SJCRH30 (cell line): ENCODE measurements around the gene UBL3. TPM values are rescaled to one million over a fixed set of nuclear protein-coding genes. Genes with fewer than 3 reads are reported as not detected.

Experiments used
- DNase-seq, 2 experiments: peaks; one replicate each; pipeline ENCODE4 v3.0.0-alpha.2; 2015 to 2020
- H3K27ac ChIP-seq: fragments of 250-450 bp; sonication (Bioruptor Pico); 2 replicates; pipeline ENCODE4 v1.5.1; 2020; ENCODE audit warnings: mild to moderate bottlenecking, moderate library complexity
- H3K27me3 ChIP-seq: fragments of 250-450 bp; sonication (Bioruptor Pico); 2 replicates; pipeline ENCODE4 v1.5.1; 2020; ENCODE audit warnings: mild to moderate bottlenecking, moderate library complexity
- H3K36me3 ChIP-seq: fragments of 250-450 bp; sonication (Bioruptor Pico); 2 replicates; pipeline ENCODE4 v1.5.1; 2020; ENCODE audit warnings: mild to moderate bottlenecking, moderate library complexity
- H3K4me1 ChIP-seq: fragments of 250-450 bp; sonication (Bioruptor Pico); 2 replicates; pipeline ENCODE4 v1.5.1; 2020; ENCODE audit warnings: mild to moderate bottlenecking, moderate library complexity
- H3K4me3 ChIP-seq: fragments of 250-450 bp; sonication (Bioruptor Pico); 2 replicates; pipeline ENCODE4 v1.5.1; 2020; ENCODE audit warnings: mild to moderate bottlenecking, moderate library complexity
- H3K9me3 ChIP-seq: fragments of 250-450 bp; sonication (Bioruptor Pico); replicated peaks from 2 replicates; pipeline ENCODE4 v1.5.1; 2020; ENCODE audit warnings: mild to moderate bottlenecking, moderate library complexity
- total RNA-seq: library from RNA; depleted of rRNA; stranded (reverse); fragments of >200 nt; shearing (Covaris generic); gene quantifications from 2 replicates; pipeline ENCODE4 v1.2.3, GENCODE V29; 2014

Gene UBL3
- total RNA-seq, 1 experiment from 2014 or later, result 20.9 TPM

DNA sequence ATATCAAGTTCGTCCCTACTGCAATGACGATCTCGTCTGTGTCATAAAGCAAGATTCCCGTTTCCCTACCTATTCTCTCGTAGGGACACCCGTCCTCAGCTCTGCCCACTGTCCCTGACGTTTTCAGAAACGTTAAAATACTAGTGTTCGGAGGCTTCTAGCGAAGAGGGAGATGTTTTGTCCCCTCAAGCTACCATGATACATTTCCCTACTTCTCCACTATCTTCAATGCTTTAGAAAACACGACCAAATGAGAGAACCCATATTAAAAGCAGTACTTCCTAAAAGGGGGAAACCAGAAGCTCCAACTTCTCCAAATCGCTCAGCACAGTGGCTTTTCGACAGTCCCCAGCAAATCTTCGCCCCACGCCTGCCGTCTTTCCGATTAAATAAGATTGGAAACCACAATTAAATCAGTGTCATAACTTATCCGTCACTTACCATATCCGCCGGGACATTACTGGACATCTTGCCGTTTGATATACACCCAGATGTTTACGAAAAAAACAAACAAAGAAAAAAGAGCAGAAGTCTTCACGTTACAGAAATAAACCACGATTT, 1.3 kb downstream of the UBL3 start:
- Histone ChIP-seq H3K27ac (peak overlapping the region; percentile 84), H3K36me3 (no peaks in the 10 kb centered on the region), H3K4me1 (peaks cover 25% of the 10 kb centered on the region), H3K9me3 (no peaks in the 10 kb centered on the region), H3K4me3 (peak overlapping the region; percentile 78), H3K27me3 (no peaks in the 10 kb centered on the region)
- DNase-seq, result peak; percentile 33 to 64

DNA sequence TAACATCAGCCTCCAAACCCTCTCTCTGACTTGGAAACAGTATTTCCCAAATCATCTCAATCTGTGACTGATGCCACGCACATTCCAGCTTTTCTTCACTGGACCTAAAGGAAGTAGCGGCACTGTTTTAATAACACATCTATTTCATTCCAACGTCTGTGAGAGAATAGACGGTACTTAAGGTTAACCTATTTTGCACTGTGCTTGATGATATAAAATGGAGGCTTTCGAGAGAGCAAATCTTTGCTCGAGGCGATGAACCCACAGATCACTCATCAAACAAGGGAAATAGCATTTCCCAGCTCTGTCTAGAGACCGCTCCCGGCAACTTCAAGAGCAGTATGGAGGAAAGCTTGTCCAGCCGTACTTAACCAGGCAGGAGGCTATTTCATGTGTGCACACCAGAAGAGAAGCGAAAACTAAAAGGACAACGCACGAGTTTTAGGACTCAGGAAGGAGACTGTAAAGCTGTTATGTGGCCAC, 2.9 kb downstream of the UBL3 start:
- Histone ChIP-seq H3K36me3 (no peaks in the 10 kb centered on the region), H3K9me3 (no peaks in the 10 kb centered on the region), H3K27me3 (no peaks in the 10 kb centered on the region), H3K4me1 (peaks cover 25% of the 10 kb centered on the region), H3K4me3 (peak overlapping the region; percentile 78), H3K27ac (peak overlapping the region; percentile 5; the same call in 1 of the 2 replicates)
- DNase-seq, result peak; percentile 60 to 79

DNA sequence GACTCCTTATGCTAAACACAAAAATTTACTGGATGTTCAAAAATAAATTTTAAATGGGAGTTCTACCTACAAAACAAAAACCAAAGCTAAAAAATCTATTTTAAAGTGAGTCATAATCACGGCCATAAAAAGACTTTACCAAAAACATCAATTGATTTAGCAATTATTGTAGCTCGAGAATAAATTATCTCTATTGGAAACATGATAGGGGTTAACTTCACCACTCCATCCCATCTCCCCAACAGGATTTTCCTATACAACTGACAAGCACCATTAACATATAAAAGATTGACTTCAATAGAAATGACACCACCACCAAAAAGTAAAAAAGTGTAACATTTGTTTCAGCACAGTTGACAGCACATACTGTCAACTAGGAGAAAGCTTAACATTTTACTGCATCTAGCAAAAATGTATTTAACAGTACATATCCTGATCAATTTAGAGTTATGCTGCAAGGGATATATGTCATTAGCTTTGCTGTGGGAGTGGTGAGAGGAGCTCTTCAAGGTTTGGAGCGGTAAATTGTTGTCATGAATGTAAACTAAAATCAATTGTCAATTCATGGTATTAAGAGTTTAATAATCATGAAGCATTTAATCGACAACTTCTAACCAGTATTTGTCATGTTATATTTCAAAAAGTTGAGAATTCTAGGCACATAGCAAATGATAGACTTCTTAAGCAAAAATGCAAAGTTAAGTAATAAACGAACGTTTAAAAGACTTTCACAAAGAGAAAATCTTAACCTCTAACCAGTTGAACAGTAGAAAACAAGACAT, 3.8 kb downstream of the UBL3 start:
- no peaks in the 10 kb centered on the region for H3K27me3 ChIP-seq
- peaks cover 25% of the 10 kb centered on the region for H3K4me1 ChIP-seq
- H3K27ac ChIP-seq, result no peak overlapping the region
- H3K36me3 ChIP-seq, result no peaks in the 10 kb centered on the region
- no peaks in the 10 kb centered on the region for H3K9me3 ChIP-seq
- peak overlapping the region; percentile 78 for H3K4me3 ChIP-seq
- DNase-seq, result no peak

DNA sequence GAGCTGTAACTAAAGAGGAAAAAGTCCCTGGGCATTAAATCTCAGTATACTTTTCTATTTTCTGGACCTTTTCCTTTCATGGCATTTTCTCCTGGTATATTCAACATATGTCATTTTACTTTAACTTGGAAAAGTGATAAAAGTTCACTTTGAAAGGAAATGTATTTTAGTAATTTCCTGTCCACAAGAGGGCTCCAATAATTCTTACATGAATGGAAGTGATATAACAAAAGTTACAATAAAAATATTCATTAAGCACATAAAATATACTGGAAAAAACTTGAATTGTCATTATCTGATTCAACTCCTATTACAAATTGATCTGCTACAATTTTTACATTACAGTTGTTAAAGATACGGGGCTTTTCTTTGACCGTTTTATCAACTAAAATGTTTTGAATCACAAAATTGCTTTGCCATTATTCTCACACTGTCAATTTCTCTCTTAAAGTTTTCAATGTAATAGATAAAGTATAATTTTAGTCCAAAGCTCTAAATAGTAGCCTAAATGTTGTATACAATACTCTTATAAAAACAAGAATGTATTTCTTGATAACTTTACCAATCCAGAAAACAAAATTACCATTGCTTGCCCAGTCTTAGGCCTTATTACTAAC, 4.9 kb downstream of the UBL3 start:
- H3K4me3 ChIP-seq, result no peak overlapping the region
- H3K27ac ChIP-seq, result no peak overlapping the region
- peak in 1 of 2 experiments; percentile 31 for DNase-seq

DNA sequence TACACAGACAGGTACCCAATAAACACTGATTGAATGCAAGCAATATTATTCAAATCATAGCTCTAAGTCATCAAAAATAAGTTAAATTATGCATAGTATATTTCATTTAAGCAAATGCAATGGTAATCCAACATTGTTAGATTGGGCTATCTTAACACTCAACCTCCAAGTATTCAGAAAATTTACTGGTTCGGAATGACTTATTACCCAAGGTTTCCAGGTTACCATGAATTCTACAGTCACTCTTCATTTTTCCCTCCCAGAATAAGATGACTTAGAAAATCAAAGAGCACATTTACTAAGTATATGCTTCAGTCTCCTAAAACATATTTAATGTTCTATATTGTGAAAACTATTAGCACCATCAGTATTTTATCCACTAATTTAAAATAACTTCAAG, 6.0 kb downstream of the UBL3 start:
- Histone ChIP-seq H3K4me3 (no peak overlapping the region), H3K4me1 (peaks cover 28% of the 10 kb centered on the region), H3K9me3 (no peaks in the 10 kb centered on the region), H3K36me3 (no peaks in the 10 kb centered on the region), H3K27ac (no peak overlapping the region), H3K27me3 (no peaks in the 10 kb centered on the region)
- DNase-seq, result no peak

More for the DNA sequence above, 4.9 kb downstream of the UBL3 start:
- H3K36me3 ChIP-seq, result no peaks in the 10 kb centered on the region
- peaks cover 28% of the 10 kb centered on the region for H3K4me1 ChIP-seq
- no peaks in the 10 kb centered on the region for H3K27me3 ChIP-seq
- H3K9me3 ChIP-seq, result no peaks in the 10 kb centered on the region

DNA sequence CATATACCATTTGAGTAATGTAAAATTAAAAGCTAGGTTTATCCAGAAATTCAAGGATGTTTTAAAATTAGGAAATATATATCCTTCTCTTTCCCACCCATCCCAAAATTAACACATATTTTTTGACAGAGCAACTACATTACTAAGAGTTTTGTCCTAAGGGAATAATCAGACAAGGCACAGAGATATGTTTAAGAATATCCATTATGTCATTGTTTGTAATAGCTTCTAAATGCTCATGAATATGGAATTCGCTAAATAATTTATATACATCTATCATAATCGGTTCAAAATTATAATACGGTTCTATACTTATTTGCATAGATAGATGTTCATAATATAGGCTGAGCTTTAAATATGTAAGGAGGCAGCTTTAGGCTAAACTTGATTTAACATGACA, 9.8 kb downstream of the UBL3 start:
- Histone ChIP-seq H3K9me3 (no peaks in the 10 kb centered on the region), H3K36me3 (no peaks in the 10 kb centered on the region), H3K4me1 (peaks cover 14% of the 10 kb centered on the region), H3K4me3 (no peak overlapping the region), H3K27me3 (no peaks in the 10 kb centered on the region), H3K27ac (no peak overlapping the region)
- no peak for DNase-seq

DNA sequence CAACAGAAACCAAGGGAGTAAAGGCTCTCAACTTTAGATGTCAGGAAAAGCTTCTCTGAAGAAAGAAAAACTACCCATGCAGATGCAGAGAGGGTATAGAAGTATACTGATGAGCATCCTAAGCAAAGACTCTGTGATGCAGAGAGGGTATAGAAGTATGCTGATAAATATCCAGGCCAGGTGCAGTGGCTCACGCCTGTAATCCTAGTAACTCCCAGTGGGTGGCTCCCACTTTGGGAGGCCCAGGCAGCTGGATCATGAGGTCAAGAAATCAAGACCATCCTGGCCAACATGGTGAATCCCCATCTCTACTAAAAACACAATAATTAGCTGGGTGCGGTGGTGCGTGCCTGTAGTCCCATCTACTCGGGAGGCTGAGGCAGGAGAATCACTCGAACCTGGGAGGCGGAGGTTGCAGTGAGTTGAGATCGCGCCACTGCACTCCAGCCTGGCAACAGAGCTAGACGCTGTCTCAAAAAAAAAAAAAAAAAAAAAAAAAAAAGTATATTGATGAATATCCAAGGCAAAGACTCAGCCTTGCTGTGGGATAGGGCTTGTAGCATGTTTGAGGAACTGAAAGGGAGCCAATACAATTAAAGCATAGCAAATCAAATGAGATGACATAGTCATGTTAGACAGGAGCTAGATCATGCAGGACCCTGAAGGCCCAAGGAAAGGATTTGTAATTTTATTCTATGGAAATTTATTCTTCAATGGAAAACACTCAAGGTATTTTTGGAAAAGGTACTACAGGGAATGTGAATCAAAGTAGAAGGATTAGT, 14.9 kb downstream of the UBL3 start:
- no peak for DNase-seq
- peaks cover 5% of the 10 kb centered on the region; the same call in 1 of the 2 replicates for H3K9me3 ChIP-seq
- H3K36me3 ChIP-seq, result no peaks in the 10 kb centered on the region
- no peaks in the 10 kb centered on the region for H3K27me3 ChIP-seq
- no peak overlapping the region for H3K4me3 ChIP-seq
- H3K4me1 ChIP-seq, result no peaks in the 10 kb centered on the region; the same call in 1 of the 2 replicates
- H3K27ac ChIP-seq, result no peak overlapping the region

DNA sequence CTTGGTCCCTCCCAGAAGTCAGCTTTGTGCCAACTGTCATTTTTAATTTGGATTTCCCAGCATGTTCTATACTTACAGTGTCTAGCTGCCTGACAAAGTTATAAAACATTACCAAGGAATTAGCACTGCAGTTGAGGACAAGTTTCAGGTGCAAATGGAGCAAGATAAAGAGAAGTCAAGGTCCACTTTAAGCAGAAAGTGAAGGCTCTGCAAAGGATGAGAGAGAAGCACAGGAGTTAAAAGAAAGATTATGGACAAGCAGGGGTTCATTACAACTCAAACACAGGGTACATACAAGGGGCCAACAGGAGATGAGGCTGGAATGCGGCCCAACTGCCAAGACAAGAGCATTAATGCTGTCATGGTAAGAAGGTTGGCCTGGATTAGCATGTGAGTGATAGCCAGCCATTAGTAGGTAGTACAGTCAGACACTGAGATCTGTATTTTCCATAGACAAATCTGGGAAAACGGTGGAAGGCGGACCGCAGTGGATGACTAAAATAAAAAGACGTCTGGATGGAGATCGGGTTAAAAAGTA, 17.6 kb downstream of the UBL3 start:
- Histone ChIP-seq H3K9me3 (peaks cover 5% of the 10 kb centered on the region; the same call in 1 of the 2 replicates), H3K36me3 (no peaks in the 10 kb centered on the region), H3K27ac (no peak overlapping the region), H3K4me3 (no peak overlapping the region), H3K4me1 (no peaks in the 10 kb centered on the region), H3K27me3 (no peaks in the 10 kb centered on the region)
- no peak for DNase-seq

DNA sequence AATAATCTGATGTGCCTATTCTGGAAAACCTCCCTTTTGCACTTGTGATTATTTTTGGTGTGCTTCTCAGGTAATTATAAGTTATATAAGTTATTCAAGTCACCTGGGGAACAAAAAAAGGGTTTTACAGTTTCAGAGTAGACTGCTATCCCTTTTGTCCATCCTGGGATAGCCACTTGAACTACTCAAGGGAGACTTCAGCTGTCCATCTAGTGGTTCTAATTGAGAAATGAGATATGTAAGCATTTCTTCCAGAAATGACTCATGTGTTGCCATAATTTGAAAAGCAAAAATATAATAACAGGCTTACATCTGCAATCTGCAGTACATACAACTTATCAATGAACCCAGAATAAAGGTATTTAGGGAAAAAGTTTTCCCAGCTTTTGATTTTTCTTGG, 20.4 kb downstream of the UBL3 start:
- no peaks in the 10 kb centered on the region for H3K4me1 ChIP-seq
- DNase-seq, result no peak

DNA sequence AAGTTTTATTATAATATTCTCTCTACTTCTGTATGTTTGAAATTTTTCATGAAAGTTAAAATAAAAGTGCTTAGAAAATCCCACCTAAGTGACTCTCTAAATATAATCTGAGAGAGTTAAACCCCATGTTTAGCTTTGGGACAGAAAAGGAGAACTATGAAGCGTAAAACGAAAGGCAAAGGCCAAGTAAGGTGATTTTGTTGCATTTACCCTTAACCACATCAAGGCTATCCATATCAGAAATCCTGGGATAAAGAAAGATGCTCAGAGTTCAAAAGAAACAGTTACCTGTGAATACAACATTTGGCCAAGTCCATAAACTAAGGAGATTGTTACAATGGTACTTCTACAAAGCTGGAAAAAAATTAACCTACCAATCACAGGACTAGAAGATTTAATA, 31.3 kb downstream of the UBL3 start:
- H3K4me3 ChIP-seq, result no peak overlapping the region
- no peaks in the 10 kb centered on the region for H3K36me3 ChIP-seq
- no peak overlapping the region for H3K27ac ChIP-seq
- H3K4me1 ChIP-seq, result peaks cover 5% of the 10 kb centered on the region; the same call in 1 of the 2 replicates
- no peak for DNase-seq
- no peaks in the 10 kb centered on the region for H3K27me3 ChIP-seq
- H3K9me3 ChIP-seq, result no peaks in the 10 kb centered on the region

More for the DNA sequence above, 20.4 kb downstream of the UBL3 start:
- Histone ChIP-seq H3K27ac (no peak overlapping the region), H3K36me3 (no peaks in the 10 kb centered on the region), H3K4me3 (no peak overlapping the region), H3K27me3 (no peaks in the 10 kb centered on the region), H3K9me3 (peaks cover 5% of the 10 kb centered on the region)

DNA sequence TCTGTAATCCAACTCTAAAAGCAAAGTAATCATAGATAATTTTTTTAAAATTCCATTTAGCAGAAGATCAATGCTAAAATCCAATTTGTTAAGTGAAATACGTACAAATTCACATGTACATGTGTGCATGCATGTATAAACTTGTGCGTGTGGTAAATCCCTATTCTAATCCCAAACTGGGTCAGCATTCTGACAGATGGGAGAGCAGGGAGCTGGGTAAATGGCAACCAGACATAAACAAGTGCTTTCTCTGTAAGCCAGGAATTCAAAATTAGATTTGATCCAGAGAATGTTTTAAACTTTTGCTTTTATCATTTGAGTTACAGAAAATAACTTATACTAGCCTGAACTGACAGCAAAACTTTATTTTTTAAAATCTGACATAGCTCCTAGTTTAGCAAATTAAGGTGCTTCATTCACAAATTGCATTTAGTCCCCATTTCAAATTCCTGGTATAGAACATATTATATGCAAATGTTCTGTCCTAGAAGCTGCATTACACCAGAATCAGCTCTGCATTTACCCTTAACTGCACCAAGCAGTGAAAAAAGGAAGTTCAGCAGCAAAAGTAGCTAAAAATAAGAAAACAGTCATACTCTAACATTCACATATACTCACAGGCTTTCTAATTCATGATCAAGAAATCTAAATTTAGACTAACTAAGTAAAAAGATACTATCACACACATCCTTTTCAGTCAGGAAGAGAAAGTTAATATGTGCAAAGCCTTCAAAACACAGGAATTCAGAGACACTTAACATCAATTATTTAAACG, 32.6 kb downstream of the UBL3 start:
- no peak overlapping the region for H3K27ac ChIP-seq
- H3K4me3 ChIP-seq, result no peak overlapping the region
- H3K9me3 ChIP-seq, result no peaks in the 10 kb centered on the region
- H3K27me3 ChIP-seq, result no peaks in the 10 kb centered on the region
- no peak for DNase-seq
- H3K36me3 ChIP-seq, result no peaks in the 10 kb centered on the region
- peaks cover 5% of the 10 kb centered on the region; the same call in 1 of the 2 replicates for H3K4me1 ChIP-seq

DNA sequence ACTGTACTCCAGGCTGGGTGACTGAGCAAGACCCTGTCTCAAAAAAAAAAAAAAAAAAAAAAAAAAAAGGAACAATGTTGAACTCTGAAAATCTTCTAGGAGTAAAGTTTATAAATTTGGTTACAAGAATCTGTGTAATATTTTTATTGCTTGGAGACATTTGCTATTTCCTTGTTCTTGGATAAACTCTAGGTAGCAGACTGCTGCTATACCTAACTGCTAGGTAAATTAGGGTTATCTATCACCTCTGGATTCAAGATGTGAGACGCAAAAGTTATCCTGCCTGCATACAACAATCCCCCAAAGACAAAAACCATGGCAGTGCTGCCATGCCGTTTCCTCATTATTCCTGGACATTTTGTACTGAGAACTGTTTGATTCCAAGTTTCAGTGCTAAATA, 33.7 kb downstream of the UBL3 start:
- H3K27me3 ChIP-seq, result no peaks in the 10 kb centered on the region
- peaks cover 5% of the 10 kb centered on the region; the same call in 1 of the 2 replicates for H3K4me1 ChIP-seq
- DNase-seq, result no peak
- no peak overlapping the region for H3K27ac ChIP-seq
- no peaks in the 10 kb centered on the region for H3K36me3 ChIP-seq
- no peaks in the 10 kb centered on the region for H3K9me3 ChIP-seq
- H3K4me3 ChIP-seq, result no peak overlapping the region

DNA sequence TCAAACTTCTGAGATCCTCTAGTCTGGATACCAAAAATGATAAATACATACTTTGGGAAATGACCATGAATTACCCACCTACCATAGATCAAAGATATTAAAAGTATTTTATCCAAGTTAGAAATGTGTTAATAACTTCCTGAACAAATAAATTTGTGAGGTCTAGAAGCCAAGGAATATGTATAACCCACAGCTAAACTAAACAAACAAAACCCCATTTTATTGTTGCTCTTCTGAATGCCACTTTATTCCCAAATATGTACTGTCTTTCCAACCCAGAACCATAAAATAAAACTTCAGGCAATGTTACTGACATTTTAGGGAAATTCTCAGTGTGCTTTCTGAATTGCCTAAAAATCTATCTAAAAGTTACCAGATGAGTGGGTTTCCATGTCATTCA, 35.1 kb downstream of the UBL3 start:
- Histone ChIP-seq H3K27me3 (no peaks in the 10 kb centered on the region), H3K36me3 (no peaks in the 10 kb centered on the region), H3K4me1 (peaks cover 5% of the 10 kb centered on the region; the same call in 1 of the 2 replicates), H3K27ac (no peak overlapping the region), H3K4me3 (no peak overlapping the region), H3K9me3 (no peaks in the 10 kb centered on the region)
- DNase-seq, result no peak

DNA sequence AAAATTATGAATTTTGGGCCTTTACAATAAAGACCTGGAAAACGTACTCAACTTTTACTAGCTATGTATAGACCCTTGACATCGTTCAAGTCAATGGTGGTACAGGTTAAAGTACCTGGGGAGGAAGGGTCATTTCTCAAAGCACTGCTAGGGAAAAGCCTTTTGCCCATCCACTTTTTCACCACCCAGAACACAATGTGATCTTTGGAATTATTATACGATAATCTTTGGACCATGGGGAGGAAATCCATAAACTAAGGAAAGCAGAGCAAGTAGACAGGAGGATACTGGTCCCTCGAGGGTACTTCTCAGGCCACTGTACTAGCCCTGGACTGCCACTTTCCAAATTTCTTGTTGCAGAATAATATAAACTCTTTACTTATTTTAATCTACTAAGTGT, 39.5 kb downstream of the UBL3 start:
- Histone ChIP-seq H3K27ac (no peak overlapping the region), H3K27me3 (no peaks in the 10 kb centered on the region), H3K4me1 (no peaks in the 10 kb centered on the region), H3K4me3 (no peak overlapping the region), H3K36me3 (no peaks in the 10 kb centered on the region), H3K9me3 (no peaks in the 10 kb centered on the region)
- no peak for DNase-seq
